Stimulated activated CD4-positive, alpha-beta T cell treated with anti-CD3 and anti-CD28 coated beads, Interleukin-12 subunit alpha, Interleukin-12 subunit beta, amount 100 ng/mL, for 48 hours (primary cell): ENCODE results near the gene CACNA1A.
"Not testable (repeated sequence)": the region's sequence is repeated elsewhere in the genome, so short reads cannot be mapped to it uniquely, and the experiment has no call there.

Source experiments
- DNase-seq, 3 donors: peaks; one replicate each; pipeline ENCODE4 v3.0.0-alpha.2; 2020; ENCODE audit warnings: low read depth in 2 of 3, low spot score in 1 of 3

Gene CACNA1A

GRCh38 chr19:13506471-13506820 lies at the start of gene CACNA1A:
Gene CACNA1A, minus strand, starts transcription at chr19:13506479. Its CDS starts 255 bp downstream, at chr19:13506224.
- DNase-seq, result no peak

DNA sequence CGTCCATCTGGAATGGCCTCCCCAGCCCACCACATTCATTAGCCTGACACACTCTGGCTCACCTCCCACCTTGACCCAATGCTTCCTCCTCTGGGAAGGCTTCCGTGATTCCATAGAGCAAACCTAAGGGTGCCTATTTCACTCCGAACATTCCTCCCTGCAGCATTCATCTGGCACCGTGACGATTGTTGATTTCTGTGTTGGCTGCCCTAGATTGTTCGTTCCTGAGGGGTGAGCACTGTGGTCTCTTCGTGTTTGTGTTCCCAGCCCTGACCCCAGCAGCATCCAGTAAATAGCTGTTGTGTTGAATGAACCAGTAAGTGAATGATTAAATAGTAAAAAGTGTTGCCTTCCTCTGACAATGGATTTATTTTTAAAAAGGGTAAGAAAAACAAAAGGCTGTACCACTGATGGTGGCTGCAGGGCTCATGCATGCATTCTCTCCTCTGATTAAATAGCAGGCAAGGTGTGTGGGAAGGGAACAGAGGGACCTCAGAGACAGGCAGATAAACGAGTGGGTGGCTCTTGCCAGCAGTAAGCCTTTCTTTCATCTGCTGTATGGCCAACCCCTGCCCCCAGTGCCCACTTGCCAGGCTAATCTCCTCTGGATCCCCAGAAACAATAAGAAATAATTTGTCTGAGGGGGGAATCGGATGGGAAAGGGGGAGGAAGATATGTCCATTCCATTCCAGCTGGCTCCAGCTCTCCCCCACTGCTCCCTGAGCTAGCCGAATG lies 48.4 kb upstream of the CACNA1A start:
- no peak for DNase-seq

GRCh38 chr19:13553880-13554400 lies 47.7 kb upstream of the CACNA1A start:
- no peak for DNase-seq

DNA sequence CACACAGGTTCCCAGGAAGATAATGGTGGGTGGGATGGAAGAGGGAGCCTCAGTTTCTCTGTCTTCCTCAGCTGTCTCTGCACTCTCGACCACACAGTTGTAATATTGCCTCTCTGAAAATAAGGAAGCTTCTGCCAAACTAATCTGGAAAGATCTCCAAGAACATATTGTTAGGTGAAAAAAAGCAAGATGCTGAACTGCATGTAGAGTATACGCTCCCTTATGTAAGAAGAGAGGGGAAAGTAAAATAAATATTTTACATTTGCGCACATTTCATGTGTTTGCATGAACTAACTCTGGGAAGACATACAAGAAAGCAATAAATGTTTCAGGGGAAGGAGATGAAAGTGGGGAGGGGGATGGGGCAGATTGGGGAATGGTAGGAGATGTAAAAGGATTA lies 41.9 kb upstream of the CACNA1A start:
- DNase-seq, result no peak

DNA sequence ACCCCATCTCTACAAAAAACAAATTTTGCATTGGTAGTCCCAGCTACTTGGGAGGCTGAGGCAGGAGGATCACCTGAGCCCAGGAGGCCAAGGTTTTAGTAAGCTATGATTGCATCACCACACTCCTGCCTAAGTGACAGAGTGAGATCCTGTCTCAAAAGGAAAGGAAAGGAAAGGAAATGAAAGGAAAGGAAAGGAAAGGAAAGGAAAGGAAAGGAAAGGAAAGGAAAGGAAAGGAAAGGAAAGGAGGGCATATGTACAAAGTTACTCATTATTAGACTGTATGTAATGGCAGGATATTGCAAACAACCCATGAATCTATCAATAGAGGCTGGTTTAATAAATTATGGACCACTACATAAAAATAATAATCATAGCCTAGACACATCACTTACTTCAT lies 40.8 kb upstream of the CACNA1A start:
- no peak for DNase-seq

GRCh38 chr19:13544423-13544822 lies 38.1 kb upstream of the CACNA1A start:
- DNase-seq, result no peak

GRCh38 chr19:13541554-13541953 lies 35.3 kb upstream of the CACNA1A start:
- DNase-seq, result no peak

DNA sequence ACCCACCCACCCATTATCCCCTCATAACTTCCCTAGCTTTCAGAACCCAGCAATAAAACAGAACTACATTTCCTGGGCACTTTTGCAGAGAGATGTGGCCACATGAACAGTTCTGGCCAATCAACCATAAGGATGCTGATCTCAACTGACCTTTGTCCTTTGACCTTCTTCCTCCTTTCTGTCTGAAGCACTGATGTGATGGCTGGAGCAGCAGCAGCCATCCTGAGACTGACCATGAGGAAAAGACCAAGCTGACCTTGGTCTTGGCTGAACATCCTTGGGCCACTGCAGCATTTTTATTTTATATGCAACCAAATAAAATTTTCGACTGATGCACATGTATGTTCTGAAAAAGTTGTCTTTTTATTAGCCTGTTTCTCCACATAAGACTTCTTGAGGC lies 33.1 kb upstream of the CACNA1A start:
- no peak for DNase-seq

DNA sequence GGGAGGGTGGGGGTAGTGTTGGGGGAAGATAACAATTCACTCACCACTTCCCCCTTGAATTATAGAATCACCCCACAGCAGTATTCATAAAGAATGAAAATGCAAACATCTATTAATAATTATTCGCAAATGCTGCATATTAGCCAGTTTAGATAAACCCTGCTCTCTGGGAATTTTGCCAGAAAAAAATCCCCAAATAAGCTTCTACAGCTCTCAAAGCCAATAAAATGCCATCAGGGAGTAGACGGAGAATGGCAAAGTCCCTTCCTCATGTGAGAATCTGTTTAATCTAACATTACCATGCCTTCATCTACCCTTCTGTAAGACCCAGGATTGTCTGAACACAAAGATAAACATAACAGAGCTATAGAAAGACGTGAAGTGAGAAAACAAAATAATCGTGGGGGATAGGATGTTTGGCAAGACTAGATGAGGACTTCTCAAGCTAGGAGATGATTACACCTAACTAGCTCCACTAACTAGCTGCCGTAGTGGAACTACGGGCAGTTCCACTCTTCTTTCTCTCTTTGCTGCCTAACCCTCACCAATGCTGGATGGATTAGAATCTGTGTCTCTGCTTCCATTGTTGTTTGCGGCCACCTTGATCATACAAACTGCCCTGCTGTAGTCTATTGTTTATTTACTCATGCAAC lies 32.4 kb upstream of the CACNA1A start:
- DNase-seq, result no peak

GRCh38 chr19:13537454-13537853 lies 31.2 kb upstream of the CACNA1A start:
- DNase-seq, result no peak

GRCh38 chr19:13530720-13531119 lies 24.4 kb upstream of the CACNA1A start:
- DNase-seq, result no peak

- not testable (repeated sequence) for DNase-seq
Observed at GRCh38 chr19:13529721-13530120, 23.4 kb upstream of the CACNA1A start.

GRCh38 chr19:13526552-13526951 lies 20.3 kb upstream of the CACNA1A start:
- peak in 2 of 3 donors; percentile 2 to 5 for DNase-seq

DNA sequence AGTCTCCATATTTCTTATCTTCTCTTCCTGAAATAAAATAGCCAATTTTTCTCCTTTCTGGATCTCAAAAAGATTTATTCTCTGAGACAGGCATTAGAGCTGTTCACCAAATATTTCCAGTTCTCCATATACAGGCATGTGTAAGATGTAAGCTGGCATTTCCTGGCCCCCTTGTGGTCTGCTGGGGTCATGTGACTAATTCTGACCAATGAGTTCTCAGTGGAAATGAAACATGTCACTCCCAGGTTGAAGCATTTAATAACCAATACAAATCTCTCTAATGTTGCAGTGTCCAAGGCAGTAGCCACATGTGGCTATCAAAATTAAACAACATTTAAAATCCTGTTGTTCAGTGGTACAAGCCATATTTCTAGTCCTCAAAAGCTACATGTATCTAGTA lies 14.8 kb upstream of the CACNA1A start:
- DNase-seq, result no peak

DNA sequence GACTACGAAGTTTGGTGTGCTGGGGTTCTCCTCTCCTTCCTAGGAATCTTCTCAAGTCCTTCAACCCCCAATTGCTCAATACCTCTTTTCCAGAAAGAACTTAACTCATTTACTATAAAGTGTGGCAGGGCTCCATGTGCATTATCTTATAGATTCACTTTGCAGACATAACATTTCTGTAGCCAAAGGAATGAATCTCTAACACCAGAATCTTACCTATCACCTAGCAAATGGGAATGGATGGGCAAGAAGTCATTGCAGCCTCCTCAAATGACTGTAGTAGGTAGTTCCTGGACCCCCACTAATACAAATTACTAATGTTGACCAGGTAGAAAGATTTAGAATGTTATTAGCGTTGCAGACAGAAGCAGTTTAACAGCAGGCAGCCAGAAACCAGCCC lies 5.7 kb upstream of the CACNA1A start:
- no peak for DNase-seq

GRCh38 chr19:13507053-13507611 lies 853 bp upstream of the CACNA1A start:
- no peak for DNase-seq

DNA sequence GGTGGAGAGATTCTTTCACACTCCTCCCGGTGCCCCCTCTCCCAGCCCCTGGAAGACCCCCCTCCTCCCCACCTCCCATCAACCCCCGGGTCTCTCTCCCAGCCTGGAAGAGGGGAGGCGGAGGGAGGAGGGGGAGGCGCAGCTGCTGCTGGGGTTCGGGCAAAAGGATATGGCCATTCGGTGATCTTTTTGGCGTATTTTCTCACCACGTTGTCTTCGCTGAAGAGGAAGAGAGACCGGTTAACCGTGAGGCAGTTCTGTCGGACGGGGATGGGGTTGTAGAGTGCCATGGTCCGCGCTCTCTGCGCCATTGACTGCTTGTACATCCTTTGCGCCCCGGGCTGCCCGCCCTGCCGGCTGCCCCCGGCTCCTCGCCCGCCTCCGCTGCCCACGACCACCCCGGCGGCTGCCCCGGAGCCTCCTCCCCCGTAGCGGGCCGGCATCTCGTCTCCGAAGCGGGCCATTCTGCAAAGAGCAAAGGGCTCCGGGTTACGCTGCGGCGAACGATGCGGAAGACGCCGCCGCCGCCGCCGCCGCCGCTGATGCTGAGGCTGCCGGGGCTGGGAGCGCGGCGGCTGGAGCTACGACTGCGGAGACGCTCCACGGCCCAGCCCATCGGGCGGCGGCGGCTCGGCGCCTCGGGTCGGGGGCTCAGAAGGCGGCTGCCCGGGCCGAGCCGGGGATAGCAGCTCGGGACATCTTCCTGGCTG lies 363 bp downstream of the CACNA1A start:
- peak in 1 of 3 donors; percentile 3 for DNase-seq

DNA sequence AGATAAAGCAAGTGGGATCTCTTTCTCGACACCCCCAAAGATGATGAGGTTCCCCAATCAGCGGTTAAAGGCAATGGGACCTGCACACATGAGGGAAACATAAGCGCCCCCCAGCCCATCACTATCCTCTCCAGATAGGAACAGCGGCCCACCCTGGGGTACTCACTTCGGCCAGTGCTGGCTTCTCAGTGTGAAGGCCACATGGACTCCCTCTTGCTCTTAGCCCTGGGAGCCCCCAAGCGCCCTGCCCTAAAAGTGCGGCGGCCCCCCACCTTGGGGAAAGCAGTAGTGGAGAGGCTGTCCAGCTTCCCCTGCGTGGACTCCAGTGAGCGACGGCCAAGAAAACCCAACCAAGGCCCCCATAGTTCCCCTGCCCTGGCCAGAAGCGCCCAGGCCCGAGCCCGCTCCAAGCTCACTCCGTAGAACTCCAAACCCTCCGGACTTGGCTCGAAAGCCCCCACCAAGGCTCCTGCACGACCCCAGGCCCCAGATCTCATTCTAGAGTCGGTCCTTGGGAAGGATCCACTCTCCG lies 1.0 kb downstream of the CACNA1A start:
- no peak for DNase-seq

GRCh38 chr19:13503570-13504235 lies 2.6 kb downstream of the CACNA1A start:
- DNase-seq, result no peak

DNA sequence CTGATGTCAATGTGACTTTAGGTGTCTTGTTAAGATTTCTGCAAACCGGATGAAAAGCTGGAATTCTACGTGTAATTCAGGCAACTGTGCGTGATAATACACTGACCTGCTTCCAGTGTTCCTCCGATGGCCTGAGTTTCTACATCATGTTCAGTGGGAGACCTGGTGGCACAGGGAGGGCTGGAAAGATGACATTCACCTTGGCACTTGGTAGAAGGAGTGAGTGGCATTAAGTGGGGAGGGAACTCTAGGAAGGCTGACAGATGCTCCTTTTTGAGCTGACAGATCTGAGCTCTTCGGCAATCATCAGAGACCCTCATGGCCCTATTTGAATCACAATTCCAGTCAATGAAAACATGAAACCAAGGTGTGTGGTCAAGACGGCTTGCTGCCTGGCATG lies 4.0 kb downstream of the CACNA1A start:
- no peak for DNase-seq

DNA sequence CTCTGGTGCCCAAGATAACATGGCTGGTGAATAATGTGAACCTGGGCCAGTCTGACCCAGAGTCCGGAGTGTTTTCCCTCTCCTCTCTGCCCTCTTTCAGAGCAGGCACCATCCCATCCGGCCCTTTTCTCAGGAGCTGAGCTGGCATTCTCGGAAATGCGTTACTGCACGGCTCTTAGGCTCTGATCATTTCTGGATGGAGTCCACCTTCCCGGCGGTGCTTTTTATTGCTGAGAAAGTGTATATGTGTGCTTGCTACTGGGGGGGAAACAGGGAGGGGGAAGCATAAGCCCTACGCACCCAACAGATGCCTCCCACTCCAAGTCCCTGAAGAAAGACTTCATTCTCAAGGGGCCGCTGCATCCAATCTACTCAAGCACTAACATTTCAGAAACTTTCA lies 6.6 kb downstream of the CACNA1A start:
- DNase-seq, result no peak
